B cell (primary cell): ENCODE results near the gene FBXW5. TPM values are rescaled to one million over a fixed set of nuclear protein-coding genes. Genes with fewer than 3 reads are reported as not detected.

Experiments
- ATAC-seq: fragments of 200-7000 bp; cut with Tn5 transposase; one replicate; pipeline ENCODE4 v1.10.0; 2021; ENCODE audit warnings: low read depth, mild to moderate bottlenecking, moderate number of reproducible peaks, moderate library complexity
- CTCF ChIA-PET: fragments of 350-600 bp; sonication (Branson Sonifier 250); formaldehyde crosslinking; loops from one replicate; lab custom pipeline; 2021; ENCODE audit warnings: antibody characterized with exemption, inconsistent platforms; lab: Charles Lee
- POLR2A ChIA-PET: fragments of 350-600 bp; sonication (Branson Sonifier 250); formaldehyde crosslinking; loops from one replicate; lab custom pipeline; 2021; ENCODE audit warnings: antibody characterized with exemption; lab: Charles Lee
- DNase-seq: peaks from one replicate; pipeline ENCODE4 v3.0.0; 2013
- H2AFZ ChIP-seq: 2 replicates; pipeline ENCODE4 v1.6.1; 2012; ENCODE audit warnings: mild to moderate bottlenecking, low read depth, low read length; ENCODE audit not compliant: insufficient read depth, poor library complexity, severe bottlenecking
- H3K27ac ChIP-seq, 2 donors: 1 replicate in 1 of 2; 2 replicates in 1 of 2; pipeline ENCODE4 v1.5.1; 2012 to 2013; ENCODE audit warnings: low read length in 2 of 2, mild to moderate bottlenecking in 2 of 2, moderate library complexity in 1 of 2
- H3K27me3 ChIP-seq, 4 experiments: fragments of 200-600 bp in 1 of 4; sonication (generic) in 1 of 4; replicated peaks in 1 of 4; 1 replicate in 2 of 4; 2 replicates in 2 of 4; pipeline versions ENCODE4 v1.6.1 to v1.7.0; 2013 to 2016; ENCODE audit warnings: low read length in 3 of 4, mild to moderate bottlenecking in 2 of 4, mixed read lengths in 1 of 4, moderate library complexity in 1 of 4; ENCODE audit not compliant: insufficient read depth in 4 of 4, control insufficient read depth in 3 of 4; ENCODE audit errors: control extremely low read depth in 1 of 4
- H3K36me3 ChIP-seq, 2 experiments: replicated peaks in 1 of 2; 1 replicate in 1 of 2; 2 replicates in 1 of 2; pipeline versions ENCODE4 v1.6.1 to v1.7.1; 2013; ENCODE audit warnings: low read length in 1 of 2; ENCODE audit not compliant: insufficient read depth in 2 of 2, control insufficient read depth in 1 of 2; ENCODE audit errors: control extremely low read depth in 1 of 2, extremely low read depth in 1 of 2
- H3K4me1 ChIP-seq, 2 donors: fragments of 200-600 bp in 1 of 2; sonication (generic) in 1 of 2; 1 replicate in 1 of 2; 2 replicates in 1 of 2; pipeline versions ENCODE4 v1.5.1 to v1.6.1; 2013 to 2017; ENCODE audit warnings: low read length in 2 of 2; ENCODE audit not compliant: control insufficient read depth in 2 of 2, insufficient read depth in 2 of 2
- H3K4me2 ChIP-seq: replicated peaks from 2 replicates; pipeline ENCODE3; 2012; ENCODE audit warnings: mild to moderate bottlenecking, low read depth, low read length; ENCODE audit not compliant: poor library complexity, severe bottlenecking
- H3K4me3 ChIP-seq, 5 experiments: fragments of 200-600 bp in 1 of 5; sonication (generic) in 1 of 5; 1 replicate in 3 of 5; 2 replicates in 2 of 5; pipeline versions ENCODE4 v1.5.1 to v1.7.0; 2011 to 2016; ENCODE audit warnings: low read length in 4 of 5, mild to moderate bottlenecking in 4 of 5, low read depth in 2 of 5, control low read depth in 1 of 5, moderate library complexity in 1 of 5; ENCODE audit not compliant: insufficient read depth in 1 of 5; ENCODE audit errors: control extremely low read depth in 1 of 5, extremely low read depth in 1 of 5
- H3K79me2 ChIP-seq: fragments of 200-600 bp; sonication (generic); one replicate; pipeline ENCODE4 v1.6.0; 2016; ENCODE audit warnings: low read length; ENCODE audit not compliant: control insufficient read depth, insufficient read depth
- H3K9ac ChIP-seq: fragments of 200-600 bp; sonication (generic); 2 replicates; pipeline ENCODE4 v1.6.1; 2017; ENCODE audit warnings: mild to moderate bottlenecking, low read length, moderate library complexity
- H3K9me3 ChIP-seq, 3 donors: one replicate each; pipeline versions ENCODE4 v1.6.1 to v1.7.1; 2013; ENCODE audit warnings: low read length in 2 of 3; ENCODE audit not compliant: control insufficient read depth in 2 of 3, insufficient read depth in 1 of 3; ENCODE audit errors: control extremely low read depth in 1 of 3
- H4K20me1 ChIP-seq: 2 replicates; pipeline ENCODE4 v1.6.0; 2012; ENCODE audit warnings: mild to moderate bottlenecking, low read length; ENCODE audit not compliant: insufficient read depth, control insufficient read depth, poor library complexity, severe bottlenecking
- H3K27ac Mint-ChIP-seq: one replicate; pipeline ENCODE4 v1.8.0; 2021; ENCODE audit warnings: mixed read lengths
- H3K27me3 Mint-ChIP-seq: one replicate; pipeline ENCODE4 v1.8.0; 2021; ENCODE audit warnings: mixed read lengths
- H3K4me1 Mint-ChIP-seq: one replicate; pipeline ENCODE4 v1.8.0; 2021; ENCODE audit warnings: mixed read lengths
- H3K4me3 Mint-ChIP-seq: one replicate; pipeline ENCODE4 v1.8.0; 2021; ENCODE audit warnings: mixed read lengths
- H3K9me3 Mint-ChIP-seq: one replicate; pipeline ENCODE4 v1.8.0; 2022; ENCODE audit warnings: mixed read lengths; ENCODE audit not compliant: insufficient read depth
- CTCF ChIP-seq: fragments of 200-600 bp; IDR thresholded peaks from one replicate; pipeline ENCODE4 v1.8.0; 2022; ENCODE audit warnings: antibody characterized with exemption, mild to moderate bottlenecking
- EZH2 ChIP-seq: IDR thresholded peaks from 2 replicates; pipeline ENCODE4 v1.6.1; 2012; ENCODE audit warnings: borderline replicate concordance, low read depth, mild to moderate bottlenecking, moderate library complexity, low read length; ENCODE audit not compliant: insufficient read depth, poor library complexity, severe bottlenecking
- WGBS: methylation state at CpG from one replicate; pipeline ENCODE4 v1.1.5; 2013; ENCODE audit warnings: missing lambda C conversion rate; ENCODE audit not compliant: insufficient coverage; 5-methylcytosine and 5-hydroxymethylcytosine counted together
- intact Hi-C: fragments of 100-400 bp; cut with micrococcal nuclease; formaldehyde crosslinking; loops from one replicate; pipeline ENCODE4 v1.10.0; 2022
- polyA plus RNA-seq: library from polyadenylated mRNA; depleted of rRNA; stranded (reverse); fragments of >200 nt; gene quantifications from 2 replicates; pipeline ENCODE4 v1.2.3, GENCODE V29; 2012
- total RNA-seq, 2 donors: library from RNA; stranded (reverse); fragments of 120-200 nt in 1 of 2; gene quantifications; 1 replicate in 1 of 2; 2 replicates in 1 of 2; pipeline versions ENCODE4 v1.2.3 to v1.2.4, GENCODE V29; 2013 to 2022

The FBXW5 gene
- total and polyA plus RNA-seq, 2 donors (not counting 1 experiment from before 2014, with no cell fraction given) = 99.6 to 195 TPM

DNA sequence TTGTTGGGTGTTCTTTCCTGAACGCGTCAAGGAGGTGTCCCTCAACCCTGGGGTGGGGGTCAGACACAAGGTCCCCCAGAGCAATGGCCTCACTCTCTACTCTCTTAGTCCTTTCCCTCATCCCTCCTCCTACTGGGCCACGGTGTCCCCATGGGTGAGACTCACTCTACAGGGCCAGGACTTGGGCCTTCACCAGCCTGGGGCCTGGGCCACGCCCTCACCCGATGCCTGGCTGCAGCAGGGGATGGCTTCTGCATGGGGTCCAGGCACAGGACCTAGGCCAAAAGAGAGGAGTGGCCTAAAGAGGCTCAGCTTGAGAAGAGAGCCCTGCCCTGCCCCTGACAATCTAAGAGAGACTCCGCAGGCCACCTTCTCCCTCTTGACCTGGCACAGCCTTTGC is 13.4 kb upstream of the FBXW5 start:
- intact Hi-C loops = no loop called here
- no peak for ATAC-seq
- no peak overlapping the region for H3K27ac ChIP-seq

DNA sequence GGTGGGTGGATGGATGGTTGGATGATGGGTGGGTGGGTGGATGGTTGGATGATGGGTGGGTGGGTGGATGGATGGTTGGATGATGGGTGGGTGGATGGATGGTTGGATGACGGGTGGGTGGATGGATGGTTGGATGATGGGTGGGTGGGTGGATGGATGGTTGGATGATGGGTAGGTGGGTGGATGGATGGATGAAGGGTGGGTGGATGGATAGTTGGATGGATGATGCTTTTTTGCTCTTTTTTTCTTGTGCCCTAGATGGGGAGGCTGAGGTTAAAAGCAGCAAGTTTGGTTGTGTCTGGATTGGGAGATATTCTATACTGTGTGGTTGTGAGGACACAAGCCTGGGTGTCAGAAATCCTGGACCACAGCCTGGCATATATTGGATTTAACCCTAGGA is 12.9 kb upstream of the FBXW5 start:
- Mint-ChIP-seq H3K9me3 (no peaks in the 10 kb centered on the region), H3K4me1 (no peaks in the 10 kb centered on the region), H3K27me3 (no peaks in the 10 kb centered on the region), H3K4me3 (no peak overlapping the region), H3K27ac (no peak overlapping the region)
- TF ChIP-seq EZH2 (no peak), CTCF (no peak)
- intact Hi-C loops = no loop called here
- H4K20me1 ChIP-seq = no peaks in the 10 kb centered on the region
- no peak overlapping the region for H3K4me2 ChIP-seq
- no peaks in the 10 kb centered on the region for H3K4me1 ChIP-seq
- ATAC-seq (no peak), DNase-seq (no peak)
- H3K27me3 ChIP-seq = peaks cover 0 to 6% (median under 1%) of the 10 kb centered on the region in 4 experiments
- ChIA-PET POLR2A (no interaction called here), CTCF (no interaction called here)
- peaks cover 0 to 2% (median 0%) of the 10 kb centered on the region in 3 donors for H3K9me3 ChIP-seq
- no peak overlapping the region for H3K27ac ChIP-seq
- WGBS = 100% methylated on average over 1 of the region's 1 CpG
- H3K36me3 ChIP-seq = no peaks in the 10 kb centered on the region
- no peaks in the 10 kb centered on the region for H3K79me2 ChIP-seq
- no peak overlapping the region for H3K9ac ChIP-seq
- H2AFZ ChIP-seq = no peak overlapping the region
- H3K4me3 ChIP-seq = no peak overlapping the region

More for the DNA sequence above, 13.4 kb upstream of the FBXW5 start:
- no peaks in the 10 kb centered on the region for H3K9me3 Mint-ChIP-seq
- POLR2A ChIA-PET = no interaction called here
- H3K79me2 ChIP-seq = no peaks in the 10 kb centered on the region
- DNase-seq = no peak
- H3K9me3 ChIP-seq = peaks cover 0 to 2% (median 0%) of the 10 kb centered on the region in 3 donors
- H3K9ac ChIP-seq = no peak overlapping the region
- peaks cover 0 to 6% (median under 1%) of the 10 kb centered on the region in 4 experiments for H3K27me3 ChIP-seq
- H3K27me3 Mint-ChIP-seq = no peaks in the 10 kb centered on the region
- no peaks in the 10 kb centered on the region for H3K36me3 ChIP-seq
- TF ChIP-seq CTCF (no peak), EZH2 (no peak)
- H3K4me2 ChIP-seq = no peak overlapping the region
- 89% methylated on average over 5 of the region's 6 CpGs for WGBS
- CTCF ChIA-PET = no interaction called here
- no peak overlapping the region for H3K27ac Mint-ChIP-seq
- H3K4me3 Mint-ChIP-seq = no peak overlapping the region
- H3K4me1 ChIP-seq = no peaks in the 10 kb centered on the region
- no peak overlapping the region for H2AFZ ChIP-seq
- no peak overlapping the region for H3K4me3 ChIP-seq
- H4K20me1 ChIP-seq = no peaks in the 10 kb centered on the region
- H3K4me1 Mint-ChIP-seq = no peaks in the 10 kb centered on the region
